Measurements from ENCODE around the gene TCAP.
"Not testable (repeated sequence)": the region's sequence is repeated elsewhere in the genome, so short reads cannot be mapped to it uniquely, and the experiment has no call there.

Gene TCAP

GRCh38 chr17:39684369-39685192, 19.4 kb downstream of the TCAP start:
- no peak for DNase-seq

GRCh38 chr17:39687101-39687545, 22.0 kb downstream of the TCAP start:
- no peak for DNase-seq

DNA sequence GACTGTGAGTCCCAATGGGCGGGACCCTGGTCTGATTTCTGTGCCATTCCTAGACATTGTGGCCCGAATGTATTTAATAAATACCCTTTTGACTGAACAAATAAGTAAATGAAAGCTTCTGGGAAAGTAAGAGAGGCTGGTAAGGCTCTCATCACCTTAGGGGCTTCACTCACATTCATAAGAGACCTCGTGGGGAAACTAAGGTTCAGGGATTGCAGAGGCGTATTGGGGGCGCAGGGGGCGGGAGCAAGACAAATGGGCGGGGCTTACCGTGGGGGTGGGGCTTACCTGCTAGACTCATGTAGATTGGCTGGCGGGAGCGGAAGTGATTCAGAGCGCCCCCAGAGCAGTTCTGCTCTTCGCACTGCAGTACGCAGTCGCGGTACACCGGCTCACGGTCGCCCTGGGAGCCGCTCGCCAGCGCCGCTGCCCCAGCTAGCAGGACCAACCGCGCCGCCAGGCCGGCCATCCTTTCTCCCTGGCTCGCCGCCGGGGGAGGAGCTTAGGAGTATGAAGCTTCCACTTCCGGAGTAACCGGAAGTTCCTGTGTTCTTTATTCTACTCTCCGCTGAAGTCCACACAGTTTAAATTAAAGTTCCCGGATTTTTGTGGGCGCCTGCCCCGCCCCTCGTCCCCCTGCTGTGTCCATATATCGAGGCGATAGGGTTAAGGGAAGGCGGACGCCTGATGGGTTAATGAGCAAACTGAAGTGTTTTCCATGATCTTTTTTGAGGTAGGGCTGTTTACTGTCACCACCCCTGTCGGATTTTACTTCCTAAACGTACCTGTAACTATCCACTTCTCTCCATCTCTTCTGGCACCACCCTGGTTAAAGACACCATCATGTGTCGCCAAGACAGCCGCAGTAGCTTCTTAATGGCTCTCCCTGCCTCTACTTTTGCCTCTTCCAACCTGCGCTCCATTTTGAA, 22.7 kb downstream of the TCAP start, which contains the start of gene PGAP3:
Gene PGAP3, minus strand, starts transcription at position 512 of the 929 bp plus-strand sequence. Its CDS starts 43 bp downstream, at position 469.
- DNase-seq, result peak; percentile 88

- no peak for DNase-seq
These were observed 23.3 kb downstream of the TCAP start for GRCh38 chr17:39688475-39688835.

- DNase-seq, result no peak
These were observed 23.8 kb downstream of the TCAP start for GRCh38 chr17:39688945-39689344.

- DNase-seq, result no peak
These were observed 29.4 kb downstream of the TCAP start for GRCh38 chr17:39694593-39694992.

GRCh38 chr17:39695089-39695474, 29.9 kb downstream of the TCAP start:
- no peak for DNase-seq

DNA sequence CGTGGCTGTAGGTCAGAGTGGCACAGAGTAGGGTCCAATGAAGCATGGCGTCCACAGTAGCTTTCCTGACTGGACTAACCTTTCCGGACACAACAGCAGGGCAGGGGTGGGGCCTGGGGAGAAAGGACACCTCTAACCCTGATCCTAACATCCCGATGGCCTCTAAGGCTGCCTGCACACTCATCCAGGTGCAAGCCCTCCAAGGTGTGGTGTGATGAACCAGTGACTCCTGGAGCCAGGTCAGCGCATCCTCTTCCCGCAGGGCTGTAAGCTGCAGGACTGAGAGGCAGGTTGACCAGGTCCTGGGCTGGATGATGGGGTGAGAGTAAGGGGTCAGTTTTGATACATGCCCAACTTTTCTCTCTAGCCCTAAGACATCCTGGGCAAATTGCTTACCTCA, 31.6 kb downstream of the TCAP start:
- DNase-seq, result no peak

GRCh38 chr17:39697961-39698360, 32.8 kb downstream of the TCAP start:
- DNase-seq, result no peak

- not testable (repeated sequence) for DNase-seq
These were observed 34.1 kb downstream of the TCAP start for GRCh38 chr17:39699157-39699817.

- DNase-seq, result peak; percentile 24
These were observed 34.6 kb downstream of the TCAP start, which contains the start of gene ERBB2 for GRCh38 chr17:39699818-39700147. Gene ERBB2 (plus strand): TSS chr17:39700064. CDS start chr17:39700239, 175 bp downstream.

- no peak for DNase-seq
These were observed 35.2 kb downstream of the TCAP start for GRCh38 chr17:39700148-39700987.

DNA sequence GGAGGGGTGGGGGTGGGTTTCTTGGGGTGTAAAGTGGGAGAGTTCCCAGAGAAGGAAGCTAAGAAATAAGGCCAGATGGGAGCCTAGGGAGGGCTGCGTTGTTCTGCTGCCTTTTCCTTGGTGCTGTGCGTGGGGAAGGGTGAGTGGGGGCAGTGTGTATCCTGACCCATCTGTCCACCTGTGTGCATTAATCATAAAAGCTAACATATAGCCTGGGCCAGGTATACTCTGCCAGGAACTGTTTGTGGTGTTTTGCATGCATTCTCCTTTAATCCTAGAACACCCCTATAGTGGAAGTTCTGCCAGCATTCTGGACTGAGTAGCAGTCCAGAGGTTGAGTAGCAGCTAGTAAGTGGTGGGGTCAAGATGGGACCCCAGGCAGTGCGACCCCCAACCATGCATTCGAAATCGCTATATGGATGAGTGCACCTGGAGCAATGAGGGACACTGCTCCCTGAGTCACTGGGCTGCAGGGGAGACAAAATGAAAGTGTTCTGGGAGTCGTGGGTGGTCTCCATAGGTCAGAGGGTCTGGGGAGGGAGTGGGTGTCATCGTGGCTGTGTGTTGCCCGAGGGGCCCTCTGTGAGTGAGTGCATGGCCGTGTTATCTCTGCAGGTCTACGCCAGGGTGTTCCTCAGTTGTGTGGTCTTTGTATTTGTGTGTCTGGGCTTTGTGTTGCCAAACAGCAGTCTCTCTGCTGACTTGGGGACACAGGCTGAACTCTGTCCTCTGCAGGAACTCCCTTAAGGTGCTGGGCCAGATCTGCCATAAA, 36.0 kb downstream of the TCAP start:
- DNase-seq, result no peak

GRCh38 chr17:39701784-39702422, 36.8 kb downstream of the TCAP start:
- no peak for DNase-seq

DNA sequence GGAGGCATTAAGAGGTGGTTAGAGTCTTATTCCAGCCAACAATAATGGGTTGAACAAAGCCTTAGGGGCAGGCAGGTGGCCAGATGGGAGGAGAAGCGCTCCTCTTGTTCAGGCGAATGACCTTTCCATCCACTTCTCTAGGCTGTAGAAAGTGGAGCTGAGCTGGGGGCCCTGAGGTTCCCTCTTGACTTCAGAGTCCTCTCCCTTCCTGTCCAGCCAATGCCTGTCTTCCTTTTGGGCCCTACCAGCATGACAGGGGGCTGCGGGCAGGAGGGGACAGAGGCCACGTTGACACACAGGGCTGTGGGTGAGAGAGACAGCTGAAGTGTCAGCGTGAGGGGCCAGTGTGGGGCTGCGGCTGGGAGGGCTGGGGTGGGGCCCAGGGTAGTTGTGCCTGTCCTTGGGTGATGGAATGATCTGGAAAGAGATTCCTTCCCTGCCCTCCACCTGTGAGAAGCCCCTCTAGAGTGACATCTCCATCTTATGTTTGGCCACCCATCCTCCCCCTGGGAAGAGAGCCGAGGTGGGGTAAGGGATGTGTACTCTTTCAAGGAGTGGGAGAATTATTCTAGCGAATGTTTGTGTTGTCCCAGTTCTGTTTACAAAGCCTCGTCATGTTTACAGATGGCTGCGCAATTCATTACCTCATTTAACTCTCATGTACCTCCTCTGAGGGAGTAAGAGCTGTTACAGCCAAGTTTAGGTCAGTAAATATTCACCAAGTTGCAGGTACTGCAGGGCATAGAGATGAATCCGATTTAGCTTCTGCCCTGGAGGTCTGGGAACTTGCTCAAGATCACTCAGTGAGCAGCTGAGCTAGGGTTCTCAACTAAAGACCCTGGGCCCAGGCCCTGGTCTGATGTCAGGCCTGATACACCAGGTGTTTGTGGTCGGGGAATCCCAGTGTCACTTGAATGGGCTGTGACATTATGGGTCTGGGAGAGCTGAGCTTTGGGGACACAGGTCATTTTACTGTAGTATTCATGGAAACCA, 38.0 kb downstream of the TCAP start:
- DNase-seq, result no peak

GRCh38 chr17:39703913-39704312, 38.8 kb downstream of the TCAP start:
- DNase-seq, result no peak

DNA sequence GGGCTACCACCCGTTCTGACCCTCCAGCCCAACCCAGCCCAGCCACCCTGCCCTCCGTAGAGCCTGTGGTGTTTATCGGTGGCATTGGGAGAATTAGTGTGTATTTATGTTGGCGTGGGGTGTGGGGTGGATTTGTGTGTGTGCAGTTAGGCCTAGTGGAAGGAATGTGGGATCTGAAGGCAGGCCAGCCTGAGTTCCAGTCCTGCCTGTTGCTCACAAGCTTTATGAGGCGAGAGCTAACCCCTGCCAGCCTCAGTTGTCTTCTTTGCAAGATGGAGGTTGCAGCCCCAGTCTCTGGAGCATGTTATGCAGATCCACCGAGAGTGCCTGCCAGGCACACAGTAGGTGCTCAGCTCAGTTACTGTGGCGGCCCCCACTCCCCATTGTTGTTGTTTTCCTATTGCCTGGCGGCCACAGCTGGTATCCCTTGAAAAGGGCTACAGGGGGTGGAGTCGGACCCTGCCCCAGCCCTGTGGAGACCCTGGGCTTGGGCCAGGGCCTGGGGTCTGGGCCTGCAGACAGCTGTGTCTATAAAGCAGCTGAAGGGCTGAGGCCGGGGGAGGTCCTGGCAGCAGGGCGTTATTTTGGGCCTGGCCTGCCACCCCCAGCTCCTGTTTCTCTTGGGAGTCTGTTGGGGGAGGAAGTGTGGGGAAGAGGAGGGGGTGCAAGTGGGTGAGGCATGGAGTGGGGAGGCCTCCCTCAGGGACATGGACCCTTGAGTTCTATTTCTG, 39.8 kb downstream of the TCAP start:
- DNase-seq, result no peak

- no peak for DNase-seq
These were observed 40.7 kb downstream of the TCAP start for GRCh38 chr17:39705786-39706348.

DNA sequence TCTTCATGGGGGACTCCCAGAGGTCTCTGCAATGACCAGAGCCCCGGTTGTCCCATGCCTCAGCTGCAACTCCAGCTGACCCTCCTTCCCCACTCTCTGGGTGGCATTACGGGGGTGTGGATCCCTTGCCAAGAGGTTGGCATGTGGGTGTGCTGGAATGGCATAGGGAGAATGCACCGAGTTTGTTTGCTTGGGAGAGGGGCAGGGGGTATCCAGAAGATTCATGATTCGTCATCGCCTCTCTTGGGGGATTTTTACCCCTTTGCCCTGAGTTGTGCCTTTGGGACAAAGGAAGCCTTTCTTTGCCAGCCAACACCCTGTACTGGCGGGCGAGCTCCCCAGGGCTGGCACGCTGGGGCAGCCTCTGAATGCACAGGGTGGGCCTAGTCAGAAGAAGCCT, 41.2 kb downstream of the TCAP start:
- no peak for DNase-seq
